ENCODE data around the gene WDR81. TPM values are rescaled to one million over a fixed set of nuclear protein-coding genes. Genes with fewer than 3 reads are reported as not detected.
A peak's percentile ranks its signal among the peaks of the same experiment; 100 is the strongest.
"Not testable (repeated sequence)": the region's sequence is repeated elsewhere in the genome, so short reads cannot be mapped to it uniquely, and the experiment has no call there.

WDR81 gene
- 13.2 and 14.2 TPM in 2 replicates for total RNA-seq
- long read RNA-seq = 0 reads

- TF ChIP-seq CTCF (conservative IDR thresholded peaks at IDR 0.05) = no peak
- H3K27me3 Mint-ChIP-seq (ENCODE audit: low read depth) = no peaks in the 10 kb centered on the region
- no peak within 1 kb of the TSS for H3K27ac Mint-ChIP-seq (ENCODE audit: unreplicated experiment)
- peak within 1 kb of the TSS; percentile 80 for H3K4me3 Mint-ChIP-seq
- no peaks in the 10 kb centered on the region for H3K36me3 Mint-ChIP-seq (ENCODE audit: low read depth)
- H3K4me1 Mint-ChIP-seq = peaks cover 10% of the 10 kb centered on the region
- no peaks in the 10 kb centered on the region for H3K9me3 Mint-ChIP-seq
- DNase-seq (ENCODE audit: low read depth, low spot score) = peak; percentile 75
Measured at GRCh38 chr17:1724351-1724868, at the start of gene WDR81. WDR81 (plus strand) TSS chr17:1724704; CDS start chr17:1724960, 256 bp downstream.

GRCh38 chr17:1676401-1676800, 48.1 kb upstream of the WDR81 start:
- Mint-ChIP-seq H3K27me3 (ENCODE audit: low read depth) (no peaks in the 10 kb centered on the region), H3K27ac (ENCODE audit: unreplicated experiment) (no peak overlapping the region), H3K4me1 (no peaks in the 10 kb centered on the region), H3K4me3 (peak overlapping the region; percentile 44), H3K36me3 (ENCODE audit: low read depth) (peaks cover 45% of the 10 kb centered on the region), H3K9me3 (no peaks in the 10 kb centered on the region)
- no peak for TF ChIP-seq CTCF (conservative IDR thresholded peaks at IDR 0.05)
- no peak for DNase-seq (ENCODE audit: low read depth, low spot score)

GRCh38 chr17:1683459-1683858, 41.0 kb upstream of the WDR81 start:
- TF ChIP-seq CTCF (conservative IDR thresholded peaks at IDR 0.05) = no peak
- Mint-ChIP-seq H3K36me3 (ENCODE audit: low read depth) (peaks cover 39% of the 10 kb centered on the region), H3K4me1 (peaks cover 30% of the 10 kb centered on the region), H3K27ac (ENCODE audit: unreplicated experiment) (peak overlapping the region; percentile 52), H3K27me3 (ENCODE audit: low read depth) (no peaks in the 10 kb centered on the region), H3K9me3 (peaks cover 2% of the 10 kb centered on the region), H3K4me3 (peak overlapping the region; percentile 98)
- DNase-seq (ENCODE audit: low read depth, low spot score) = no peak

- Mint-ChIP-seq H3K36me3 (ENCODE audit: low read depth) (peaks cover 34% of the 10 kb centered on the region), H3K4me3 (peak within 1 kb of the TSS; percentile 98), H3K27ac (ENCODE audit: unreplicated experiment) (peak within 1 kb of the TSS; percentile 91), H3K27me3 (ENCODE audit: low read depth) (no peaks in the 10 kb centered on the region), H3K4me1 (peaks cover 30% of the 10 kb centered on the region), H3K9me3 (peaks cover 2% of the 10 kb centered on the region)
- TF ChIP-seq CTCF (conservative IDR thresholded peaks at IDR 0.05) = no peak
- peak; percentile 97 for DNase-seq (ENCODE audit: low read depth, low spot score)
Measured at GRCh38 chr17:1684378-1685189, 39.9 kb upstream of the WDR81 start, which contains the start of gene PRPF8. PRPF8 (minus strand) TSS chr17:1684867; CDS start chr17:1684571, 296 bp downstream.

GRCh38 chr17:1686086-1686485, 38.4 kb upstream of the WDR81 start:
- no peak for TF ChIP-seq CTCF (conservative IDR thresholded peaks at IDR 0.05)
- Mint-ChIP-seq H3K9me3 (peaks cover 6% of the 10 kb centered on the region), H3K27ac (ENCODE audit: unreplicated experiment) (no peak overlapping the region), H3K4me1 (peaks cover 30% of the 10 kb centered on the region), H3K4me3 (peak overlapping the region; percentile 58), H3K27me3 (ENCODE audit: low read depth) (no peaks in the 10 kb centered on the region), H3K36me3 (ENCODE audit: low read depth) (peaks cover 24% of the 10 kb centered on the region)
- no peak for DNase-seq (ENCODE audit: low read depth, low spot score)

GRCh38 chr17:1688405-1688804, 36.1 kb upstream of the WDR81 start:
- Mint-ChIP-seq H3K4me1 (peaks cover 17% of the 10 kb centered on the region), H3K4me3 (peak overlapping the region; percentile 31), H3K36me3 (ENCODE audit: low read depth) (peaks cover 15% of the 10 kb centered on the region)
- not testable (repeated sequence) for H3K9me3 Mint-ChIP-seq; H3K27me3 Mint-ChIP-seq (ENCODE audit: low read depth); DNase-seq (ENCODE audit: low read depth, low spot score); H3K27ac Mint-ChIP-seq (ENCODE audit: unreplicated experiment)

Measured in neural crest cell (in vitro differentiated cells).